GM12878 (cell line): Measurements from ENCODE around the gene PRSS27. TPM values are rescaled to one million over a fixed set of nuclear protein-coding genes. Genes with fewer than 3 reads are reported as not detected.

Experiments used
- ATAC-seq: fragments of 200-7000 bp; cut with Tn5 transposase; 3 replicates; pipeline ENCODE4 v1.9.1; 2020; ENCODE audit warnings: mild to moderate bottlenecking, moderate library complexity
- BruUV-seq: library from RNA; stranded (reverse); fragments of 400-500 nt; replicated peaks from 2 replicates; lab custom pipeline; 2021; lab: Mats Ljungman, UMichigan
- CTCF ChIA-PET: fragments of 300-600 bp; sonication (Branson Sonifier 250); formaldehyde crosslinking; extraction: SDS; loops from one replicate; lab custom pipeline; 2021; ENCODE audit warnings: inconsistent platforms; lab: Yijun Ruan, JAX
- POLR2A ChIA-PET: fragments of 350-600 bp; formaldehyde crosslinking; extraction: SDS; loops from one replicate; lab custom pipeline; 2021; ENCODE audit warnings: inconsistent platforms; lab: Charles Lee
- RAD21 ChIA-PET: fragments of 300-600 bp; sonication (Branson Sonifier 250); formaldehyde crosslinking; loops from one replicate; lab custom pipeline; 2023; ENCODE audit warnings: antibody characterized with exemption; ENCODE audit not compliant: unreplicated experiment; lab: Charles Lee
- SMC1A ChIA-PET: fragments of 300-600 bp; sonication (Branson Sonifier 250); formaldehyde crosslinking; loops from one replicate; lab custom pipeline; 2023; ENCODE audit not compliant: unreplicated experiment, uncharacterized antibody; lab: Charles Lee
- DNase-seq: peaks from one replicate; pipeline ENCODE4 v3.0.0-alpha.2; 2011; ENCODE audit warnings: low read depth, low spot score
- FAIRE-seq: peaks from 3 replicates; lab custom pipeline; 2011; peaks lifted over from hg19 to GRCh38; lab: Jason Lieb, UNC
- H2AFZ ChIP-seq: 2 replicates; pipeline ENCODE4 v1.6.0; 2011; ENCODE audit warnings: low read depth, low read length, control low read depth; ENCODE audit not compliant: control insufficient read depth
- H3K27ac ChIP-seq: 2 replicates; pipeline ENCODE4 v1.5.1; 2011; ENCODE audit warnings: control low read depth; ENCODE audit not compliant: control insufficient read depth, insufficient read depth
- H3K27me3 ChIP-seq, 2 experiments: replicated peaks in 1 of 2; 2 replicates each; pipeline versions ENCODE4 v1.6.0 to v1.6.1; 2011; ENCODE audit warnings: low read length in 1 of 2; ENCODE audit not compliant: control insufficient read depth in 2 of 2, insufficient read depth in 2 of 2
- H3K36me3 ChIP-seq, 2 experiments: 2 replicates each; pipeline ENCODE4 v1.5.1; 2011; ENCODE audit warnings: low read length in 1 of 2; ENCODE audit not compliant: control insufficient read depth in 2 of 2, insufficient read depth in 2 of 2
- H3K4me1 ChIP-seq: 2 replicates; pipeline ENCODE4 v1.6.1; 2011; ENCODE audit warnings: mild to moderate bottlenecking, low read length, moderate library complexity, mixed read lengths; ENCODE audit not compliant: control insufficient read depth, insufficient read depth
- H3K4me2 ChIP-seq: 2 replicates; pipeline ENCODE4 v1.6.0; 2011; ENCODE audit warnings: control low read depth; ENCODE audit not compliant: control insufficient read depth, insufficient read depth
- H3K4me3 ChIP-seq: fragments of 200-600 bp; sonication (generic); 2 replicates; pipeline ENCODE4 v1.5.1; 2016
- H3K79me2 ChIP-seq: 2 replicates; pipeline ENCODE4 v1.6.0; 2011; ENCODE audit warnings: low read length; ENCODE audit not compliant: control insufficient read depth, insufficient read depth
- H3K9ac ChIP-seq: 2 replicates; pipeline ENCODE4 v1.8.0; 2011; ENCODE audit warnings: low read length, control low read depth, mixed read lengths; ENCODE audit not compliant: control insufficient read depth, insufficient read depth
- H3K9me3 ChIP-seq: replicated peaks from 3 replicates; pipeline ENCODE4 v1.5.1; 2011; ENCODE audit warnings: mild to moderate bottlenecking, low read length; ENCODE audit not compliant: control insufficient read depth, insufficient read depth
- H4K20me1 ChIP-seq: 2 replicates; pipeline ENCODE4 v1.6.0; 2011; ENCODE audit not compliant: control insufficient read depth, insufficient read depth
- ASH2L ChIP-seq: fragments of 300-600, 200-600 bp; sonication (generic); IDR thresholded peaks from 2 replicates; pipeline ENCODE4 v1.6.1; 2017; ENCODE audit warnings: low read depth, mild to moderate bottlenecking, borderline replicate concordance
- CBFB ChIP-seq: IDR thresholded peaks from 2 replicates; pipeline ENCODE4 v1.6.1; 2016; ENCODE audit warnings: antibody characterized with exemption, low read depth
- E2F4 ChIP-seq: IDR thresholded peaks from 2 replicates; pipeline ENCODE4 v1.6.1; 2012; ENCODE audit warnings: low read depth, low read length, improper control_type of control experiment
- FOXM1 ChIP-seq: IDR thresholded peaks from 2 replicates; pipeline ENCODE4 v1.6.1; 2012; ENCODE audit warnings: low read depth, mild to moderate bottlenecking, inconsistent platforms, low read length, moderate library complexity
- GABPA ChIP-seq: IDR thresholded peaks from 2 replicates; pipeline ENCODE4 v1.6.1; 2014; ENCODE audit warnings: antibody characterized with exemption, low read depth, mild to moderate bottlenecking, inconsistent platforms
- HCFC1 ChIP-seq: fragments of 150-350 bp; IDR thresholded peaks from 2 replicates; pipeline ENCODE4 v1.6.1; 2014; ENCODE audit warnings: low read length
- IRF4 ChIP-seq: IDR thresholded peaks from 2 replicates; pipeline ENCODE4 v1.6.1; 2011; ENCODE audit warnings: low read depth, low read length
- POLR2AphosphoS2 ChIP-seq: IDR thresholded peaks from 2 replicates; pipeline ENCODE4 v1.6.1; 2011; ENCODE audit warnings: low read depth, mild to moderate bottlenecking, low read length, improper control_type of control experiment, moderate library complexity
- RBBP5 ChIP-seq: fragments of 200-600 bp; sonication (generic); conservative IDR thresholded peaks from 2 replicates; pipeline ENCODE4 v1.6.1; 2016
- RCOR1 ChIP-seq: conservative IDR thresholded peaks from 2 replicates; pipeline ENCODE4 v1.6.1; 2012; ENCODE audit warnings: low read depth, low read length, improper control_type of control experiment
- RELB ChIP-seq: fragments of 450-650 bp; IDR thresholded peaks from 2 replicates; pipeline ENCODE4 v1.6.1; 2017; ENCODE audit warnings: low read depth, mild to moderate bottlenecking, moderate library complexity
- ZBTB33 ChIP-seq: fragments of 450-650 bp; IDR thresholded peaks from 2 replicates; pipeline ENCODE4 v1.6.1; 2017; ENCODE audit warnings: mild to moderate bottlenecking
- ZNF687 ChIP-seq: fragments of 450-650 bp; IDR thresholded peaks from 2 replicates; pipeline ENCODE4 v1.6.1; 2017; ENCODE audit warnings: mild to moderate bottlenecking, moderate library complexity
- WGBS: methylation state at CpG from one replicate; pipeline ENCODE4 v1.1.6; 2016; ENCODE audit warnings: low lambda C conversion rate; ENCODE audit not compliant: insufficient replicate concordance, insufficient coverage; ENCODE audit errors: missing lambda C conversion rate; 5-methylcytosine and 5-hydroxymethylcytosine counted together
- in situ Hi-C: fragments of 300-500 bp; cut with MboI; formaldehyde crosslinking; loops from 9 replicates; pipeline ENCODE4 v1.14.3; 2018; ENCODE audit warnings: mixed read lengths
- intact Hi-C: fragments of 100-400 bp; cut with micrococcal nuclease; formaldehyde crosslinking; loops from one replicate; pipeline ENCODE4 v1.14.2; 2022; ENCODE audit not compliant: unreplicated experiment
- polyA plus RNA-seq, 11 experiments: library from polyadenylated mRNA; depleted of rRNA in 4 of 11; unstranded in 6 of 11; stranded (reverse) in 5 of 11; fragments of >200 nt; fragmentation: Nextera tagmentation in 4 of 11; fragmentation: Illumina TruSeq in 1 of 11; extraction: Ambion mirVana in 4 of 11; extraction: Trizol in 1 of 11; gene quantifications; 1 replicate in 1 of 11; 2 replicates in 10 of 11; pipeline versions ENCODE4 v1.2.1 to v1.2.3, GENCODE V29; 2011 to 2016; ENCODE audit warnings: inconsistent platforms in 2 of 11, missing spikeins in 2 of 11, low read depth in 1 of 11
- total RNA-seq, 4 experiments: library from RNA; depleted of rRNA in 3 of 4; stranded (reverse); fragments of >200 nt in 3 of 4; fragmentation: Illumina TruSeq in 1 of 4; extraction: Trizol in 1 of 4; gene quantifications; 2 replicates each; pipeline versions ENCODE4 v1.2.1 to v1.2.3, GENCODE V29; 2013 to 2021

PRSS27 gene
- total and polyA plus RNA-seq, 10 of the 15 experiments (the other 5 are each of a cell fraction or from before 2014, with no cell fraction given): 0.18 to 1.8 (median 0.51) TPM; not detected in 2

- no peak for TF ChIP-seq ZNF687
- no peak for TF ChIP-seq CBFB
- TF ChIP-seq FOXM1: no peak
These were observed 4.9 kb upstream of the PRSS27 start (continued) for GRCh38 chr16:2724816-2725348.

- Histone ChIP-seq H3K27ac (no peak overlapping the region), H3K4me3 (no peak overlapping the region), H3K4me1 (0 out of 2 replicates have a peak, but pooled peaks cover 6% of the 10 kb centered on the region), H3K4me2 (no peak overlapping the region), H4K20me1 (no peaks in the 10 kb centered on the region), H3K36me3 (no peaks in the 10 kb centered on the region), H3K27me3 (no peaks in the 10 kb centered on the region; a peak in 1 of 4 replicates), H3K79me2 (no peaks in the 10 kb centered on the region), H3K9me3 (no peaks in the 10 kb centered on the region), H2AFZ (no peak overlapping the region), H3K9ac (no peak overlapping the region)
- ChIA-PET CTCF (no interaction called here), RAD21 (no interaction called here), SMC1A (no interaction called here), POLR2A (interaction anchor here (0.6 kb wide), 1 partner anchor 508 kb away, joined by 6 read pairs; no protein-coding TSS in a partner anchor)
- no peak for DNase-seq
- no TSS peak for BruUV-seq
- intact Hi-C loops (loop anchor here (10.0 kb wide), 1 partner anchor 141 kb away; no protein-coding TSS in a partner anchor), in situ Hi-C loops (no loop called here)
- no peak for FAIRE-seq
- 64% methylated on average over 7 of the region's 7 CpGs for WGBS
- no peak for ATAC-seq
- TF ChIP-seq ZBTB33 (no peak), RELB (no peak), RCOR1 (no peak), E2F4 (no peak), ASH2L (no peak), POLR2AphosphoS2 (no peak), HCFC1 (no peak), RBBP5 (no peak), GABPA (no peak), IRF4 (no peak)
These were observed 4.2 kb upstream of the PRSS27 start for GRCh38 chr16:2724088-2724676.
